HCT116 (cell line): ENCODE measurements around the gene CENPL. TPM values are rescaled to one million over a fixed set of nuclear protein-coding genes. Genes with fewer than 3 reads are reported as not detected.
A peak's percentile ranks its signal among the peaks of the same experiment; 100 is the strongest.

Experiments
- ATAC-seq: fragments of 200-7000 bp; cut with Tn5 transposase; 2 replicates; pipeline ENCODE4 v1.9.1; 2020; ENCODE audit warnings: mild to moderate bottlenecking, moderate library complexity
- BruUV-seq: library from RNA; stranded (reverse); fragments of 400-500 nt; replicated peaks from 2 replicates; lab custom pipeline; 2021; lab: Mats Ljungman, UMichigan
- CTCF ChIA-PET: fragments of 300-600 bp; sonication (Branson Sonifier 250); formaldehyde crosslinking; loops from one replicate; lab custom pipeline; 2021; ENCODE audit warnings: antibody characterized with exemption; lab: Charles Lee
- POLR2A ChIA-PET: fragments of 300-600, 350-600 bp; sonication (Branson Sonifier 250); formaldehyde crosslinking; loops from one replicate; lab custom pipeline; 2021; ENCODE audit warnings: antibody characterized with exemption; lab: Charles Lee
- RAD21 ChIA-PET, 2 experiments: fragments of 300-600 bp; sonication (Branson Sonifier 250); formaldehyde crosslinking; loops; one replicate each; lab custom pipeline; 2023; ENCODE audit warnings: low total read pairs in 2 of 2; ENCODE audit not compliant: uncharacterized antibody in 2 of 2, unreplicated experiment in 2 of 2, low non-redundant PET in 1 of 2; lab: Charles Lee
- DNase-seq: peaks from one replicate; pipeline ENCODE4 v3.0.0-alpha.2; 2010; ENCODE audit warnings: low read depth, low spot score
- H2AFZ ChIP-seq: fragments of 200-600 bp; shearing (Covaris generic), sonication (generic); 2 replicates; pipeline ENCODE4 v1.6.1; 2017; ENCODE audit warnings: low read depth, mixed run types, mixed read lengths, antibody characterized with exemption, low read length; ENCODE audit not compliant: poor library complexity, severe bottlenecking
- H3K27ac ChIP-seq: 2 replicates; pipeline ENCODE4 v1.5.1; 2012; ENCODE audit warnings: low read depth, low read length
- H3K27me3 ChIP-seq: fragments of 200-600 bp; sonication (generic); 2 replicates; pipeline ENCODE4 v1.6.1; 2016; ENCODE audit warnings: mixed run types, low read length, mixed read lengths; ENCODE audit not compliant: insufficient read depth
- H3K36me3 ChIP-seq, 2 experiments: fragments of 200-500 bp in 1 of 2; fragments of 200-600 bp in 1 of 2; sonication (Bioruptor generic) in 1 of 2; sonication (generic) in 1 of 2; 2 replicates each; pipeline versions ENCODE4 v1.5.1 to v1.6.1; 2014 to 2016; ENCODE audit warnings: low read length in 2 of 2, inconsistent platforms in 1 of 2, mixed read lengths in 1 of 2, mixed run types in 1 of 2; ENCODE audit not compliant: insufficient read depth in 2 of 2, control insufficient read depth in 1 of 2
- H3K4me1 ChIP-seq, 2 experiments: fragments of 200-600 bp in 1 of 2; sonication (generic) in 1 of 2; 2 replicates each; pipeline versions ENCODE4 v1.5.1 to v1.6.1; 2012 to 2017; ENCODE audit warnings: low read length in 2 of 2, inconsistent platforms in 1 of 2, mild to moderate bottlenecking in 1 of 2, mixed read lengths in 1 of 2, mixed run types in 1 of 2, moderate library complexity in 1 of 2; ENCODE audit not compliant: insufficient read depth in 2 of 2, control insufficient read depth in 1 of 2
- H3K4me2 ChIP-seq: fragments of 200-600 bp; sonication (generic); 2 replicates; pipeline ENCODE4 v1.6.1; 2017; ENCODE audit warnings: mixed run types, low read length, mixed read lengths
- H3K4me3 ChIP-seq, 2 experiments: fragments of 200-600 bp in 1 of 2; sonication (generic) in 1 of 2; replicated peaks in 1 of 2; 2 replicates each; pipeline ENCODE4 v1.5.1; 2011 to 2016; ENCODE audit warnings: low read length in 2 of 2, control low read depth in 1 of 2, low read depth in 1 of 2, mild to moderate bottlenecking in 1 of 2, mixed read lengths in 1 of 2, mixed run types in 1 of 2
- H3K79me2 ChIP-seq: fragments of 200-600 bp; sonication (generic); 2 replicates; pipeline ENCODE4 v1.6.1; 2017; ENCODE audit warnings: mild to moderate bottlenecking, mixed run types, low read length, moderate library complexity, mixed read lengths; ENCODE audit not compliant: insufficient read depth
- H3K9ac ChIP-seq: fragments of 200-600 bp; sonication (generic); 2 replicates; pipeline ENCODE4 v1.6.1; 2016; ENCODE audit warnings: low read length, mixed read lengths
- H3K9me2 ChIP-seq: fragments of 200-600 bp; sonication (generic), shearing (Covaris generic); 2 replicates; pipeline ENCODE4 v1.6.1; 2017; ENCODE audit warnings: mixed run types, mild to moderate bottlenecking, moderate library complexity; ENCODE audit not compliant: insufficient read depth
- H3K9me3 ChIP-seq, 2 experiments: fragments of 200-500 bp in 1 of 2; fragments of 200-600 bp in 1 of 2; sonication (Bioruptor generic) in 1 of 2; sonication (generic) in 1 of 2; 2 replicates each; pipeline ENCODE4 v1.6.1; 2014 to 2017; ENCODE audit warnings: low read length in 2 of 2, mixed read lengths in 2 of 2, inconsistent platforms in 1 of 2, low read depth in 1 of 2, mild to moderate bottlenecking in 1 of 2, mixed run types in 1 of 2, moderate library complexity in 1 of 2; ENCODE audit not compliant: control insufficient read depth in 1 of 2, insufficient read depth in 1 of 2
- H4K20me1 ChIP-seq: fragments of 200-600 bp; sonication (generic), shearing (Covaris generic); 2 replicates; pipeline ENCODE4 v1.6.1; 2017; ENCODE audit warnings: mixed run types, mild to moderate bottlenecking, moderate library complexity; ENCODE audit not compliant: insufficient read depth
- CEBPB ChIP-seq: IDR thresholded peaks from 2 replicates; pipeline ENCODE4 v1.6.1; 2012; ENCODE audit warnings: low read depth
- EZH2phosphoT487 ChIP-seq: fragments of 200-600 bp; IDR thresholded peaks from 2 replicates; pipeline ENCODE4 v1.6.1; 2018; ENCODE audit warnings: antibody characterized with exemption, borderline replicate concordance
- MAX ChIP-seq: IDR thresholded peaks from 2 replicates; pipeline ENCODE4 v1.6.1; 2012
- POLR2AphosphoS5 ChIP-seq: IDR thresholded peaks from 2 replicates; pipeline ENCODE4 v1.6.1; 2011; ENCODE audit warnings: mild to moderate bottlenecking, low read depth, low read length, moderate library complexity
- RAD21 ChIP-seq: IDR thresholded peaks from 2 replicates; pipeline ENCODE4 v1.6.1; 2012; ENCODE audit warnings: low read depth, mild to moderate bottlenecking
- SIN3A ChIP-seq: IDR thresholded peaks from 2 replicates; pipeline ENCODE4 v1.6.1; 2012; ENCODE audit warnings: low read depth
- SP1 ChIP-seq: IDR thresholded peaks from 2 replicates; pipeline ENCODE4 v1.6.1; 2012; ENCODE audit warnings: low read depth
- ZBTB33 ChIP-seq: IDR thresholded peaks from 2 replicates; pipeline ENCODE4 v1.6.1; 2011; ENCODE audit warnings: mild to moderate bottlenecking, low read length, moderate library complexity; ENCODE audit not compliant: insufficient replicate concordance; ENCODE audit errors: extremely low read depth
- ZNF274 ChIP-seq: fragments of 200-500 bp; sonication (Bioruptor generic); IDR thresholded peaks from 2 replicates; pipeline ENCODE4 v1.6.1; 2014; ENCODE audit warnings: mild to moderate bottlenecking, low read depth, low read length, inconsistent platforms
- intact Hi-C: fragments of 100-400 bp; cut with micrococcal nuclease; formaldehyde crosslinking; loops from 2 replicates; pipeline ENCODE4 v1.10.0; 2022
- total RNA-seq: library from RNA; stranded (reverse); gene quantifications from one replicate; pipeline ENCODE4 v1.2.1, GENCODE V29; 2021; ENCODE audit not compliant: unreplicated experiment

The CENPL gene
- total RNA-seq, 1 experiment from 2014 or later, result 20.3 TPM

- TF ChIP-seq MAX (0 out of 2 replicates have a peak, but pooled peaks have one; percentile 7), ZNF274 (no peak), POLR2AphosphoS5 (peak; percentile 88), EZH2phosphoT487 (no peak)
Observed at GRCh38 chr1:173863224-173864161, 38.8 kb upstream of the CENPL start (continued).

GRCh38 chr1:173862769-173863223 is 38.1 kb upstream of the CENPL start:
- no peak overlapping the region for H3K9ac ChIP-seq
- TF ChIP-seq SIN3A (peak; percentile 36; the same call in 1 of the 2 replicates), RAD21 (no peak), SP1 (no peak), CEBPB (peak; percentile 63; the same call in 1 of the 2 replicates), ZBTB33 (no peak)
- TF ChIP-seq, all 23 proteins: peak for 2
- Histone ChIP-seq H3K4me1 (peaks cover 5 to 33% of the 10 kb centered on the region in 2 experiments; a peak in 3 of 4 replicates), H3K9me3 (no peaks in the 10 kb centered on the region), H4K20me1 (peaks cover 39% of the 10 kb centered on the region; the same call in 1 of the 2 replicates), H3K79me2 (peaks cover 38% of the 10 kb centered on the region), H2AFZ (no peak overlapping the region), H3K36me3 (peaks cover 33 to 43% of the 10 kb centered on the region in 2 experiments), H3K27ac (peak overlapping the region; percentile 91), H3K9me2 (no peaks in the 10 kb centered on the region), H3K27me3 (no peaks in the 10 kb centered on the region), H3K4me2 (no peak overlapping the region), H3K4me3 (no peak overlapping the region)
- DNase-seq (no peak), ATAC-seq (peak; percentile 11)
- ChIA-PET CTCF (no interaction called here), RAD21 (no interaction called here), POLR2A (interaction anchor here (0.6 to 1.8 kb wide), 3 partner anchors 11 to 433 kb away, joined by 4 to 7 read pairs (median 4); no protein-coding TSS in a partner anchor)
- intact Hi-C loops, result loop anchor here (2.0 to 10.0 kb wide), 2 partner anchors 352 to 432 kb away; no protein-coding TSS in a partner anchor
- BruUV-seq, result no TSS peak
